Lung (tissue), 12 donors: Measurements from ENCODE around the gene SLCO3A1. TPM values are rescaled to one million over a fixed set of nuclear protein-coding genes. Genes with fewer than 3 reads are reported as not detected.

Experiments used
- ATAC-seq: fragments of 200-7000 bp; cut with Tn5 transposase; one replicate; pipeline ENCODE4 v1.9.1; 2020; ENCODE audit warnings: moderate number of reproducible peaks; ENCODE audit not compliant: insufficient read depth, low FRiP score
- DNase-seq, 3 donors: peaks; one replicate each; pipeline ENCODE4 v3.0.0-alpha.2; 2013 to 2017
- H3K27ac ChIP-seq, 2 donors: one replicate each; pipeline ENCODE4 v1.5.1; 2013; ENCODE audit warnings: mild to moderate bottlenecking in 2 of 2, moderate library complexity in 2 of 2, control low read depth in 1 of 2, inconsistent platforms in 1 of 2, low read depth in 1 of 2, low read length in 1 of 2
- H3K27me3 ChIP-seq, 3 donors: one replicate each; pipeline ENCODE4 v1.5.1; 2013; ENCODE audit warnings: low read length in 2 of 3; ENCODE audit not compliant: control insufficient read depth in 3 of 3, insufficient read depth in 3 of 3
- H3K36me3 ChIP-seq, 4 donors: one replicate each; pipeline ENCODE4 v1.5.1; 2013; ENCODE audit warnings: low read length in 4 of 4, mild to moderate bottlenecking in 1 of 4, moderate library complexity in 1 of 4; ENCODE audit not compliant: control insufficient read depth in 4 of 4, insufficient read depth in 4 of 4
- H3K4me1 ChIP-seq, 5 donors: one replicate each; pipeline ENCODE4 v1.5.1; 2013; ENCODE audit warnings: low read length in 5 of 5, mild to moderate bottlenecking in 2 of 5, moderate library complexity in 1 of 5; ENCODE audit not compliant: control insufficient read depth in 5 of 5, insufficient read depth in 5 of 5
- H3K4me3 ChIP-seq: one replicate; pipeline ENCODE4 v1.5.1; 2013; ENCODE audit warnings: mild to moderate bottlenecking, control low read depth, moderate library complexity
- H3K9ac ChIP-seq, 2 donors: one replicate each; pipeline ENCODE4 v1.5.1; 2013; ENCODE audit warnings: low read length in 2 of 2, control low read depth in 1 of 2; ENCODE audit not compliant: insufficient read depth in 1 of 2
- H3K9me3 ChIP-seq, 4 donors: one replicate each; pipeline ENCODE4 v1.5.1; 2013; ENCODE audit warnings: low read length in 3 of 4, mild to moderate bottlenecking in 1 of 4, moderate library complexity in 1 of 4; ENCODE audit not compliant: control insufficient read depth in 4 of 4, insufficient read depth in 3 of 4
- WGBS, 2 donors: extraction: QIAGEN DNeasy Blood & Tissue Kit; methylation state at CpG; one replicate each; pipeline ENCODE4 v1.1.7; 2013; 5-methylcytosine and 5-hydroxymethylcytosine counted together
- polyA plus RNA-seq, 2 donors: library from polyadenylated mRNA; stranded (reverse); fragments of 200-250 nt; gene quantifications; one replicate each; pipeline ENCODE4 v1.2.1, GENCODE V29; 2013
- total RNA-seq, 2 donors: library from RNA; depleted of rRNA in 1 of 2; stranded (reverse); fragments of >200 nt in 1 of 2; gene quantifications; one replicate each; pipeline ENCODE4 v1.2.1, GENCODE V29; 2014 to 2021
- TF ChIP-seq, protein P1 (sequence below): IDR thresholded peaks from 2 replicates; pipeline ENCODE4 v1.5.1; 2012; ENCODE audit warnings: mild to moderate bottlenecking; ENCODE audit errors: control extremely low read depth, extremely low read depth
- donor health status: control.
- donor health status: control.
- donor health status: Bipolar disorder and iron deficiency.
- donor health status: healthy.
- donor health status: DM: yes; HTN: yes; CAD: no.

Gene SLCO3A1
- total and polyA plus RNA-seq, 4 donors, result 20.5 to 56.3 (median 33.5) TPM

- DNase-seq (no peak), ATAC-seq (no peak)
- peaks cover 0 to 18% (median 0%) of the 10 kb centered on the region in 5 donors for H3K4me1 ChIP-seq
- no peaks in the 10 kb centered on the region for H3K36me3 ChIP-seq
- H3K9ac ChIP-seq, result no peak overlapping the region
- no peaks in the 10 kb centered on the region for H3K27me3 ChIP-seq
- no peak overlapping the region for H3K4me3 ChIP-seq
- no peak overlapping the region for H3K27ac ChIP-seq
- WGBS, 2 donors, result 89% methylated on average over 6 of the region's 6 CpGs
- H3K9me3 ChIP-seq, result no peaks in the 10 kb centered on the region
- TF ChIP-seq, protein P1, sequence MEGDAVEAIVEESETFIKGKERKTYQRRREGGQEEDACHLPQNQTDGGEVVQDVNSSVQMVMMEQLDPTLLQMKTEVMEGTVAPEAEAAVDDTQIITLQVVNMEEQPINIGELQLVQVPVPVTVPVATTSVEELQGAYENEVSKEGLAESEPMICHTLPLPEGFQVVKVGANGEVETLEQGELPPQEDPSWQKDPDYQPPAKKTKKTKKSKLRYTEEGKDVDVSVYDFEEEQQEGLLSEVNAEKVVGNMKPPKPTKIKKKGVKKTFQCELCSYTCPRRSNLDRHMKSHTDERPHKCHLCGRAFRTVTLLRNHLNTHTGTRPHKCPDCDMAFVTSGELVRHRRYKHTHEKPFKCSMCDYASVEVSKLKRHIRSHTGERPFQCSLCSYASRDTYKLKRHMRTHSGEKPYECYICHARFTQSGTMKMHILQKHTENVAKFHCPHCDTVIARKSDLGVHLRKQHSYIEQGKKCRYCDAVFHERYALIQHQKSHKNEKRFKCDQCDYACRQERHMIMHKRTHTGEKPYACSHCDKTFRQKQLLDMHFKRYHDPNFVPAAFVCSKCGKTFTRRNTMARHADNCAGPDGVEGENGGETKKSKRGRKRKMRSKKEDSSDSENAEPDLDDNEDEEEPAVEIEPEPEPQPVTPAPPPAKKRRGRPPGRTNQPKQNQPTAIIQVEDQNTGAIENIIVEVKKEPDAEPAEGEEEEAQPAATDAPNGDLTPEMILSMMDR, result no peak
These were observed 151.6 kb downstream of the SLCO3A1 start for GRCh38 chr15:92005154-92005553.

GRCh38 chr15:92006186-92007028 lies 152.9 kb downstream of the SLCO3A1 start:
- ATAC-seq, result no peak
- WGBS, 2 donors, result 83 to 94% methylated on average over 7 of the region's 7 CpGs

GRCh38 chr15:92009162-92009561 lies 155.7 kb downstream of the SLCO3A1 start:
- no peaks in the 10 kb centered on the region for H3K36me3 ChIP-seq
- peaks cover 0 to 19% (median 0%) of the 10 kb centered on the region in 5 donors for H3K4me1 ChIP-seq
- no peak overlapping the region for H3K4me3 ChIP-seq
- TF ChIP-seq, protein P1, result no peak
- no peaks in the 10 kb centered on the region for H3K27me3 ChIP-seq
- no peaks in the 10 kb centered on the region for H3K9me3 ChIP-seq
- ATAC-seq (no peak), DNase-seq (no peak)
- WGBS, 2 donors, result 83 to 89% methylated on average over 6 of the region's 6 CpGs
- H3K9ac ChIP-seq, result no peak overlapping the region
- peak overlapping the region; percentile 38 to 56 for H3K27ac ChIP-seq

More at GRCh38 chr15:92006186-92007028, 152.9 kb downstream of the SLCO3A1 start:
- H3K9ac ChIP-seq, result no peak overlapping the region
- TF ChIP-seq, protein P1, result no peak
- no peaks in the 10 kb centered on the region for H3K36me3 ChIP-seq
- no peaks in the 10 kb centered on the region for H3K27me3 ChIP-seq
- H3K27ac ChIP-seq, result no peak overlapping the region
- no peak for DNase-seq
- H3K4me1 ChIP-seq, result peaks cover 0 to 17% (median 0%) of the 10 kb centered on the region in 5 donors
- no peak overlapping the region for H3K4me3 ChIP-seq
- H3K9me3 ChIP-seq, result no peaks in the 10 kb centered on the region
